NT2/D1 (cell line): ENCODE data around the gene MARCHF6.

Experiments used
- SUZ12 ChIP-seq: IDR thresholded peaks from 2 replicates; pipeline ENCODE4 v1.6.1; 2011; ENCODE audit not compliant: insufficient read length, insufficient read depth; ENCODE audit errors: extremely low read depth
- YY1 ChIP-seq: IDR thresholded peaks from 2 replicates; pipeline ENCODE4 v1.6.1; 2011; ENCODE audit not compliant: insufficient read length, insufficient read depth
- ZNF274 ChIP-seq: IDR thresholded peaks from 2 replicates; pipeline ENCODE4 v1.6.1; 2011; ENCODE audit warnings: mild to moderate bottlenecking, low read depth, low read length

DNA sequence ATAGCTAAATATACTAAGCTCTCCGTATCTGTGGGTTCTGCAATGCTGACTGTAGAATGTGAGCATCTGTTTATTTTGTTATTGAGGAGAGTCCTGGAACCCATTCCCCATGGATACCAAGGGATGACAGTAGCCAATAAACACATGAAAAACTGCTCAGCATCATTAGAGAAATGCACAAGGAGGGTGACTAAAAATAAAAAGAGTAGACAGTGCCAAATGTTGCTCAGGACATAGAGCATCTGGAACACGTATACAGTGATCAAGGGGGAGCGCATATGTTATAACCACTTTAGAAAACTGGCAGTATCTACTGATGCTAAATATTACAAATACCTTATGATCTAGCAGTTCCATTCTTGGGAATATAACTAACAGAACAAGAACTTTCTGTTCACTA lies 31.0 kb downstream of the MARCHF6 start:
- TF ChIP-seq ZNF274 = no peak
- TF ChIP-seq SUZ12 = no peak
- TF ChIP-seq YY1 = no peak
